ENCODE data around the gene SPSB2.

GRCh38 chr12:6828781-6829535 is 44.1 kb downstream of the SPSB2 start:
- peak; percentile 17 for TF ChIP-seq CTCF (IDR thresholded peaks at IDR 0.05; ENCODE audit: poor library complexity, severe bottlenecking)
- peak; percentile 93 for TF ChIP-seq POLR2AphosphoS5 (IDR thresholded peaks at IDR 0.05)
- TF ChIP-seq EZH2 (IDR thresholded peaks at IDR 0.05; ENCODE audit: borderline replicate concordance, insufficient read depth, low read length, poor library complexity, severe bottlenecking) = no peak
- TF ChIP-seq, protein P1, sequence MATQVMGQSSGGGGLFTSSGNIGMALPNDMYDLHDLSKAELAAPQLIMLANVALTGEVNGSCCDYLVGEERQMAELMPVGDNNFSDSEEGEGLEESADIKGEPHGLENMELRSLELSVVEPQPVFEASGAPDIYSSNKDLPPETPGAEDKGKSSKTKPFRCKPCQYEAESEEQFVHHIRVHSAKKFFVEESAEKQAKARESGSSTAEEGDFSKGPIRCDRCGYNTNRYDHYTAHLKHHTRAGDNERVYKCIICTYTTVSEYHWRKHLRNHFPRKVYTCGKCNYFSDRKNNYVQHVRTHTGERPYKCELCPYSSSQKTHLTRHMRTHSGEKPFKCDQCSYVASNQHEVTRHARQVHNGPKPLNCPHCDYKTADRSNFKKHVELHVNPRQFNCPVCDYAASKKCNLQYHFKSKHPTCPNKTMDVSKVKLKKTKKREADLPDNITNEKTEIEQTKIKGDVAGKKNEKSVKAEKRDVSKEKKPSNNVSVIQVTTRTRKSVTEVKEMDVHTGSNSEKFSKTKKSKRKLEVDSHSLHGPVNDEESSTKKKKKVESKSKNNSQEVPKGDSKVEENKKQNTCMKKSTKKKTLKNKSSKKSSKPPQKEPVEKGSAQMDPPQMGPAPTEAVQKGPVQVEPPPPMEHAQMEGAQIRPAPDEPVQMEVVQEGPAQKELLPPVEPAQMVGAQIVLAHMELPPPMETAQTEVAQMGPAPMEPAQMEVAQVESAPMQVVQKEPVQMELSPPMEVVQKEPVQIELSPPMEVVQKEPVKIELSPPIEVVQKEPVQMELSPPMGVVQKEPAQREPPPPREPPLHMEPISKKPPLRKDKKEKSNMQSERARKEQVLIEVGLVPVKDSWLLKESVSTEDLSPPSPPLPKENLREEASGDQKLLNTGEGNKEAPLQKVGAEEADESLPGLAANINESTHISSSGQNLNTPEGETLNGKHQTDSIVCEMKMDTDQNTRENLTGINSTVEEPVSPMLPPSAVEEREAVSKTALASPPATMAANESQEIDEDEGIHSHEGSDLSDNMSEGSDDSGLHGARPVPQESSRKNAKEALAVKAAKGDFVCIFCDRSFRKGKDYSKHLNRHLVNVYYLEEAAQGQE (IDR thresholded peaks at IDR 0.05; ENCODE audit: borderline replicate concordance) = no peak
